ENCODE results near the gene CPT2.

CPT2 gene

GRCh38 chr1:53196485-53197290, at the start of gene CPT2:
Gene CPT2, plus strand, starts transcription at chr1:53196824. Its CDS starts 120 bp downstream, at chr1:53196944.
- peak; percentile 91 for DNase-seq

GRCh38 chr1:53147174-53147573, 49.5 kb upstream of the CPT2 start:
- DNase-seq: no peak

GRCh38 chr1:53148123-53148522, 48.5 kb upstream of the CPT2 start:
- DNase-seq: no peak

GRCh38 chr1:53153752-53154151, 42.9 kb upstream of the CPT2 start:
- no peak for DNase-seq

- DNase-seq: no peak
Measured at GRCh38 chr1:53154859-53155438, 41.7 kb upstream of the CPT2 start.

GRCh38 chr1:53155534-53155933, 41.1 kb upstream of the CPT2 start:
- no peak for DNase-seq

- no peak for DNase-seq
Measured at GRCh38 chr1:53155945-53156344, 40.7 kb upstream of the CPT2 start.

- DNase-seq: no peak
Measured at GRCh38 chr1:53156783-53157182, 39.8 kb upstream of the CPT2 start.

- no peak for DNase-seq
Measured at GRCh38 chr1:53158900-53159299, 37.7 kb upstream of the CPT2 start.

GRCh38 chr1:53160924-53161378, 35.7 kb upstream of the CPT2 start:
- DNase-seq: no peak

GRCh38 chr1:53162621-53163020, 34.0 kb upstream of the CPT2 start:
- no peak for DNase-seq

GRCh38 chr1:53163291-53163768, 33.3 kb upstream of the CPT2 start:
- no peak for DNase-seq

GRCh38 chr1:53165408-53165961, 31.1 kb upstream of the CPT2 start:
- no peak for DNase-seq

GRCh38 chr1:53166366-53166765, 30.3 kb upstream of the CPT2 start:
- DNase-seq: no peak

- no peak for DNase-seq
Measured at GRCh38 chr1:53166912-53167311, 29.7 kb upstream of the CPT2 start.

- peak; percentile 32 for DNase-seq
Measured at GRCh38 chr1:53172426-53173128, 24.0 kb upstream of the CPT2 start.

GRCh38 chr1:53174971-53175913, 21.4 kb upstream of the CPT2 start:
- DNase-seq: no peak

- DNase-seq: peak; percentile 50
Measured at GRCh38 chr1:53176452-53177208, 20.0 kb upstream of the CPT2 start.

GRCh38 chr1:53180226-53180625, 16.4 kb upstream of the CPT2 start:
- no peak for DNase-seq

GRCh38 chr1:53180951-53181350, 15.7 kb upstream of the CPT2 start:
- no peak for DNase-seq

- DNase-seq: no peak
Measured at GRCh38 chr1:53182111-53182593, 14.5 kb upstream of the CPT2 start.

Data from NCI-H510A (cell line).